Endothelial cell of umbilical vein (primary cell): Measurements from ENCODE around the gene EIF4B.

Experiments used
- POLR2A ChIP-seq: IDR thresholded peaks from 2 replicates; pipeline ENCODE4 v1.6.1; 2012; ENCODE audit warnings: low read depth, mild to moderate bottlenecking, control low read depth, low read length
- POLR2AphosphoS5 ChIP-seq: IDR thresholded peaks from 2 replicates; pipeline ENCODE4 v1.6.1; 2012; ENCODE audit warnings: low read depth, mild to moderate bottlenecking, control low read depth, low read length, moderate library complexity; ENCODE audit not compliant: insufficient read depth
- TF ChIP-seq, protein P1 (sequence below), 2 donors: IDR thresholded peaks; 1 replicate in 1 of 2; 2 replicates in 1 of 2; pipeline ENCODE4 v1.5.1; 2011; ENCODE audit warnings: low read length in 2 of 2, mild to moderate bottlenecking in 2 of 2, moderate library complexity in 2 of 2, control low read depth in 1 of 2, inconsistent platforms in 1 of 2, low read depth in 1 of 2; ENCODE audit not compliant: insufficient read depth in 1 of 2; ENCODE audit errors: extremely low read depth in 1 of 2

DNA sequence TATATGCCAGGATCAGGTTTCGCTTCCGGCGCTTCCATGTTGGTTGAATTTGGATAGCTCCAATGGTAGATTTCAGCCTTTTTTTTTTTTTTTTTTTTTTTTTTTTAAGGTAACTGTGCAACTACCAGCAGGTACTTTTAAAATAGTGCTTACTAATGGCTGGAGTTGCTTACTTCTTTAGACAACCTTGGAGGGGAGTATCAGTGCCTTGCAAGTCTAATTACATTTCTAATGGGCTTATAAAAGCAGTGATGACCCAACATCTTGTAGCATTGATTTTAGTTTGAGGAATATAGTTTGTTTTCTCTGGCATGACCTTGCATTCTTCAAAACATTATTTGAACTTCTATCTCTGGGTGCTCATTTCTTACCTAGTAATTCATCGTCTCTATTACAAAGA is 1.1 kb downstream of the EIF4B start:
- TF ChIP-seq POLR2A = no peak
- no peak for TF ChIP-seq POLR2AphosphoS5
- TF ChIP-seq, protein P1, sequence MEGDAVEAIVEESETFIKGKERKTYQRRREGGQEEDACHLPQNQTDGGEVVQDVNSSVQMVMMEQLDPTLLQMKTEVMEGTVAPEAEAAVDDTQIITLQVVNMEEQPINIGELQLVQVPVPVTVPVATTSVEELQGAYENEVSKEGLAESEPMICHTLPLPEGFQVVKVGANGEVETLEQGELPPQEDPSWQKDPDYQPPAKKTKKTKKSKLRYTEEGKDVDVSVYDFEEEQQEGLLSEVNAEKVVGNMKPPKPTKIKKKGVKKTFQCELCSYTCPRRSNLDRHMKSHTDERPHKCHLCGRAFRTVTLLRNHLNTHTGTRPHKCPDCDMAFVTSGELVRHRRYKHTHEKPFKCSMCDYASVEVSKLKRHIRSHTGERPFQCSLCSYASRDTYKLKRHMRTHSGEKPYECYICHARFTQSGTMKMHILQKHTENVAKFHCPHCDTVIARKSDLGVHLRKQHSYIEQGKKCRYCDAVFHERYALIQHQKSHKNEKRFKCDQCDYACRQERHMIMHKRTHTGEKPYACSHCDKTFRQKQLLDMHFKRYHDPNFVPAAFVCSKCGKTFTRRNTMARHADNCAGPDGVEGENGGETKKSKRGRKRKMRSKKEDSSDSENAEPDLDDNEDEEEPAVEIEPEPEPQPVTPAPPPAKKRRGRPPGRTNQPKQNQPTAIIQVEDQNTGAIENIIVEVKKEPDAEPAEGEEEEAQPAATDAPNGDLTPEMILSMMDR (IDR thresholded peaks at IDR 0.05; ENCODE audit: extremely low read depth in 1 of 2, insufficient read depth in 1 of 2, low read depth in 1 of 2, low read length in 2 of 2) = no peak
